GM19455 (cell line): ENCODE results near the gene SH3YL1.

Experiments
- ATAC-seq: cut with Tn5 transposase; IDR thresholded peaks from one replicate; pipeline ENCODE4 v1.9.1; 2021; ENCODE audit not compliant: unreplicated experiment

Gene SH3YL1

GRCh38 chr2:228115-228514 is 35.7 kb downstream of the SH3YL1 start:
- no peak for ATAC-seq

- no peak for ATAC-seq
Measured at GRCh38 chr2:223971-224760, 39.7 kb downstream of the SH3YL1 start.

GRCh38 chr2:223451-223850 is 40.4 kb downstream of the SH3YL1 start:
- no peak for ATAC-seq

GRCh38 chr2:216068-216467 is 47.8 kb downstream of the SH3YL1 start:
- ATAC-seq: no peak

GRCh38 chr2:213932-214693 is 49.7 kb downstream of the SH3YL1 start:
- no peak for ATAC-seq

- ATAC-seq: no peak
Measured at GRCh38 chr2:211486-212184, 52.2 kb downstream of the SH3YL1 start.

- ATAC-seq: no peak
Measured at GRCh38 chr2:210660-211059, 53.2 kb downstream of the SH3YL1 start.

- no peak for ATAC-seq
Measured at GRCh38 chr2:209470-209869, 54.4 kb downstream of the SH3YL1 start.

- no peak for ATAC-seq
Measured at GRCh38 chr2:208335-208734, 55.5 kb downstream of the SH3YL1 start.

- no peak for ATAC-seq
Measured at GRCh38 chr2:203984-204383, 59.8 kb downstream of the SH3YL1 start.

- no peak for ATAC-seq
Measured at GRCh38 chr2:203401-203800, 60.4 kb downstream of the SH3YL1 start.

- ATAC-seq: no peak
Measured at GRCh38 chr2:202945-203344, 60.9 kb downstream of the SH3YL1 start.

- no peak for ATAC-seq
Measured at GRCh38 chr2:201648-202433, 62.0 kb downstream of the SH3YL1 start.

- ATAC-seq: no peak
Measured at GRCh38 chr2:199041-199966, 64.5 kb downstream of the SH3YL1 start.

- no peak for ATAC-seq
Measured at GRCh38 chr2:196406-196805, 67.4 kb downstream of the SH3YL1 start.

GRCh38 chr2:195932-196331 is 67.9 kb downstream of the SH3YL1 start:
- ATAC-seq: no peak

- ATAC-seq: no peak
Measured at GRCh38 chr2:193141-193671, 70.6 kb downstream of the SH3YL1 start.

- no peak for ATAC-seq
Measured at GRCh38 chr2:191311-192190, 72.3 kb downstream of the SH3YL1 start.

- ATAC-seq: no peak
Measured at GRCh38 chr2:187825-188224, 76.0 kb downstream of the SH3YL1 start.
